ENCODE measurements around the gene NUDT16L1. TPM values are rescaled to one million over a fixed set of nuclear protein-coding genes. Genes with fewer than 3 reads are reported as not detected.

Gene NUDT16L1
- total and polyA plus RNA-seq, 2 of the 8 experiments (the other 6 are each of a cell fraction or from before 2014, with no cell fraction given): 34.8 to 77.3 TPM

DNA sequence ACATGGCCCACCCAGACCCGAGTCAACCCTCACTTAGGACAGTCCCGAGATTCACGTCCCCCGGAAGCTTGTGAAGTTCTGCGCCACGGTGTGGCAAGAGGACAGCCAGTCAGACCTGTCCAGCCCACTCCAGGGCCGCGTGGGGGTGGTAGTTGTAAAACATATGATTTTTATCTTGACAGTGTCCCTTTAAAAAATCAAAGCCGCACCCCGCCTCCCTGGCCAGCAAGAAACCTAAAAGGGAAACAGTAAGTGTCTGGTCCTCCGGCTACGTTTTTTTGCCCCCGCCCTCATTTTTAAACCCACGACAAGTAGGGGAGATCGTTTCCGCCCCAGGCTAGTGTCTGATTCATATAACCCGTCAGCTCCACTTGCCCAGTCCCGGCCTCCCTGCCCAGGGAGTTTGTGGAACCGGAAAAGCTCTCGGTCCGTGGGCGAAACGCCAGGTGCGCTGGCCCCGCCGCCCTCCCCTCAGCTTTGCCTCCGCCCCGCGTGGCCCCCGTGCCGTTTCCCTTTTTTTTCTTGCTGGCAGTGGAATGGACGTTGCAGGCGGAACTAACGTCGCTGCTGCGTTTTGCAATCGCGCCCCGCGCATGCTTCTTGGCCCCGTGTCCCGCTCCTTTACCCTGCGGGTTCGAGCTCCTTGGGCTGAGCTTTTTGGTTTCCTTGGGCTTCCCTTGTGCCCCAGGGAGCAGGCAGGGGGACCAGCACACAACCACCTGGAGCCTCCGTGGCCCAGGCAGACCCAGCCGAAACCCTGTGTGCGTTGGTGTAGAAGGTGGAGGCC lies 13.3 kb upstream of the NUDT16L1 start:
- CTCF ChIA-PET (ENCODE audit: partially characterized antibody): interaction anchor here (0.5 to 2.7 kb wide), 7 partner anchors 10 to 54 kb away, joined by 3 to 7 read pairs (median 5); partner anchors contain the start of genes ANKS3 and DNAAF8
- no peak overlapping the region for H4K91ac ChIP-seq (replicated peaks; ENCODE audit: insufficient read length, low read length)
- H2AFZ ChIP-seq (ENCODE audit: low read length): no peak overlapping the region
- no peaks in the 10 kb centered on the region for H3K79me2 ChIP-seq (ENCODE audit: control insufficient read depth in 1 of 2, insufficient read depth in 2 of 2, low read length in 2 of 2)
- H3K79me1 ChIP-seq (ENCODE audit: low read depth, low read length): peaks cover 4% of the 10 kb centered on the region; the same call in 1 of the 2 replicates
- H4K20me1 ChIP-seq (replicated peaks in 1 of 2; ENCODE audit: control insufficient read depth in 1 of 2, insufficient read depth in 2 of 2, low read length in 2 of 2): peaks cover 3 to 12% of the 10 kb centered on the region in 2 experiments
- H3K23ac ChIP-seq (ENCODE audit: insufficient read length): no peak overlapping the region
- FAIRE-seq (no peak), DNase-seq (ENCODE audit: low read depth in 1 of 2, low spot score in 2 of 2) (no peak)
- peaks cover 0 to 3% (median under 1%) of the 10 kb centered on the region in 4 experiments; a peak in 3 of 7 replicates for H3K4me1 ChIP-seq (replicated peaks in 1 of 4; ENCODE audit: control insufficient read depth in 3 of 4, insufficient read depth in 4 of 4, low read length in 3 of 4)
- no peak overlapping the region for H4K5ac ChIP-seq (ENCODE audit: insufficient read length, low read depth, low read length)
- H3K9ac ChIP-seq (replicated peaks in 1 of 4; ENCODE audit: extremely low read depth in 1 of 4, low read depth in 3 of 4, low read length in 3 of 4): no peak overlapping the region
- H3K4ac ChIP-seq (replicated peaks; ENCODE audit: insufficient read length, low read depth, low read length): no peak overlapping the region
- H3K27ac ChIP-seq (ENCODE audit: low read depth, low read length): no peak overlapping the region
- no peak overlapping the region for H2BK15ac ChIP-seq (ENCODE audit: low read length)
- no peak overlapping the region for H2BK20ac ChIP-seq (ENCODE audit: low read length)
- no peak overlapping the region for H3K4me2 ChIP-seq (ENCODE audit: insufficient read depth in 1 of 2, low read depth in 2 of 2, low read length in 2 of 2)
- no peak overlapping the region for H2BK120ac ChIP-seq (replicated peaks; ENCODE audit: low read depth, low read length)
- H3K9me3 ChIP-seq (ENCODE audit: insufficient read depth in 2 of 2, low read depth in 1 of 2, low read length in 1 of 2): no peaks in the 10 kb centered on the region
- H2AK5ac ChIP-seq (ENCODE audit: low read depth, low read length): no peak overlapping the region
- H3K23me2 ChIP-seq (ENCODE audit: low read depth, low read length): no peaks in the 10 kb centered on the region
- H2BK12ac ChIP-seq (ENCODE audit: low read depth, low read length): no peak overlapping the region
- H3K14ac ChIP-seq (ENCODE audit: insufficient read length): no peak overlapping the region
- H3K56ac ChIP-seq (replicated peaks; ENCODE audit: insufficient read length, low read depth, low read length): no peak overlapping the region
- no peaks in the 10 kb centered on the region for H3K27me3 ChIP-seq (replicated peaks in 1 of 4; ENCODE audit: control insufficient read depth in 3 of 4, extremely low read depth in 1 of 4, insufficient read depth in 3 of 4, low read length in 3 of 4)
- 98% methylated on average over 44 of the region's 47 CpGs; no CpG with 5 or more reads in 1 of the 2 experiments for WGBS, 2 experiments (ENCODE audit: extremely low coverage in 1 of 2, insufficient coverage in 1 of 2, insufficient read length in 1 of 2, insufficient replicate concordance in 2 of 2, low coverage in 1 of 2, low lambda C conversion rate in 2 of 2, missing lambda C conversion rate in 1 of 2)
- no peak overlapping the region for H3K4me3 ChIP-seq (ENCODE audit: extremely low read depth in 1 of 4, insufficient read depth in 2 of 4, low read depth in 3 of 4, low read length in 4 of 4)
- no peak overlapping the region for H3K18ac ChIP-seq (ENCODE audit: extremely low read depth, low read length)
- no peak overlapping the region for H2BK5ac ChIP-seq (ENCODE audit: low read depth, low read length)
- peaks cover 2 to 20% (median 5%) of the 10 kb centered on the region in 4 experiments; a peak in 4 of 8 replicates for H3K36me3 ChIP-seq (ENCODE audit: control insufficient read depth in 2 of 4, insufficient read depth in 4 of 4, low read length in 3 of 4)
- peak overlapping the region; percentile 57; the same call in 1 of the 2 replicates for H4K8ac ChIP-seq (ENCODE audit: extremely low read depth, insufficient read depth, low read length)
- POLR2A ChIA-PET (ENCODE audit: partially characterized antibody): interaction anchor here (1.2 to 1.3 kb wide), 2 partner anchors 12 to 15 kb away, joined by 3 to 5 read pairs; no protein-coding TSS in a partner anchor
- no peak for TF ChIP-seq FOSL1 (IDR thresholded peaks at IDR 0.05; ENCODE audit: insufficient read depth, low read depth, low read length)
- no peak for TF ChIP-seq KDM1A (IDR thresholded peaks at IDR 0.05; ENCODE audit: borderline replicate concordance, low read length)
- TF ChIP-seq SIN3A (conservative IDR thresholded peaks at IDR 0.05 in 1 of 2, IDR thresholded peaks at IDR 0.05 in 1 of 2; ENCODE audit: low read depth in 1 of 2, low read length in 2 of 2): no peak
- TF ChIP-seq EP300 (IDR thresholded peaks at IDR 0.05; ENCODE audit: borderline replicate concordance in 1 of 2, low read depth in 2 of 2, low read length in 2 of 2): no peak
- no peak for TF ChIP-seq KDM5A (IDR thresholded peaks at IDR 0.05; ENCODE audit: low read length)
- TF ChIP-seq KDM4A (IDR thresholded peaks at IDR 0.05; ENCODE audit: low read depth, low read length, severe bottlenecking): no peak
- no peak for TF ChIP-seq BACH1 (IDR thresholded peaks at IDR 0.05; ENCODE audit: low read length)
- TF ChIP-seq HDAC6 (IDR thresholded peaks at IDR 0.05; ENCODE audit: low read depth, low read length): no peak
- TF ChIP-seq RNF2 (IDR thresholded peaks at IDR 0.05; ENCODE audit: borderline replicate concordance, low read depth, low read length, missing control alignments, poor library complexity, severe bottlenecking): no peak
- TF ChIP-seq SRF (IDR thresholded peaks at IDR 0.05; ENCODE audit: low read depth, low read length): no peak

All from H1 (cell line).